ENCODE measurements around the gene NACC2. TPM values are rescaled to one million over a fixed set of nuclear protein-coding genes. Genes with fewer than 3 reads are reported as not detected.

Gene NACC2
- total RNA-seq, 1 donor from 2014 or later, result 8.1 TPM

GRCh38 chr9:136115206-136115605 is 20.1 kb upstream of the NACC2 start:
- Mint-ChIP-seq H3K36me3 (ENCODE audit: low read depth) (no peaks in the 10 kb centered on the region), H3K4me3 (peak overlapping the region; percentile 62), H3K27ac (ENCODE audit: unreplicated experiment) (no peak overlapping the region), H3K9me3 (no peaks in the 10 kb centered on the region), H3K4me1 (peaks cover 3% of the 10 kb centered on the region), H3K27me3 (ENCODE audit: low read depth) (peaks cover 7% of the 10 kb centered on the region)
- no peak for TF ChIP-seq CTCF (conservative IDR thresholded peaks at IDR 0.05)
- DNase-seq (ENCODE audit: low read depth, low spot score), result no peak

- H3K27me3 Mint-ChIP-seq (ENCODE audit: low read depth), result peaks cover 11% of the 10 kb centered on the region
- peaks cover 7% of the 10 kb centered on the region for H3K4me1 Mint-ChIP-seq
- H3K36me3 Mint-ChIP-seq (ENCODE audit: low read depth), result no peaks in the 10 kb centered on the region
- H3K27ac Mint-ChIP-seq (ENCODE audit: unreplicated experiment), result no peak overlapping the region
- no peaks in the 10 kb centered on the region for H3K9me3 Mint-ChIP-seq
- TF ChIP-seq CTCF (conservative IDR thresholded peaks at IDR 0.05), result no peak
- peak overlapping the region; percentile 75 for H3K4me3 Mint-ChIP-seq
- DNase-seq (ENCODE audit: low read depth, low spot score), result no peak
Measured at GRCh38 chr9:136114610-136115009, 19.5 kb upstream of the NACC2 start.

GRCh38 chr9:136112541-136112940 is 17.5 kb upstream of the NACC2 start:
- DNase-seq (ENCODE audit: low read depth, low spot score), result no peak
- peaks cover 7% of the 10 kb centered on the region for H3K4me1 Mint-ChIP-seq
- H3K4me3 Mint-ChIP-seq, result peak overlapping the region; percentile 61
- no peak for TF ChIP-seq CTCF (conservative IDR thresholded peaks at IDR 0.05)
- no peaks in the 10 kb centered on the region for H3K36me3 Mint-ChIP-seq (ENCODE audit: low read depth)
- H3K27me3 Mint-ChIP-seq (ENCODE audit: low read depth), result peaks cover 11% of the 10 kb centered on the region
- H3K27ac Mint-ChIP-seq (ENCODE audit: unreplicated experiment), result no peak overlapping the region
- no peaks in the 10 kb centered on the region for H3K9me3 Mint-ChIP-seq

- DNase-seq (ENCODE audit: low read depth, low spot score), result no peak
- no peak overlapping the region for H3K27ac Mint-ChIP-seq (ENCODE audit: unreplicated experiment)
- TF ChIP-seq CTCF (conservative IDR thresholded peaks at IDR 0.05), result no peak
Measured at GRCh38 chr9:136111910-136112309, 16.8 kb upstream of the NACC2 start.

GRCh38 chr9:136111190-136111589 is 16.1 kb upstream of the NACC2 start:
- no peak overlapping the region for H3K27ac Mint-ChIP-seq (ENCODE audit: unreplicated experiment)
- H3K36me3 Mint-ChIP-seq (ENCODE audit: low read depth), result no peaks in the 10 kb centered on the region
- peak overlapping the region; percentile 61 for H3K4me3 Mint-ChIP-seq
- peaks cover 7% of the 10 kb centered on the region for H3K4me1 Mint-ChIP-seq
- no peak for DNase-seq (ENCODE audit: low read depth, low spot score)
- H3K9me3 Mint-ChIP-seq, result no peaks in the 10 kb centered on the region
- no peak for TF ChIP-seq CTCF (conservative IDR thresholded peaks at IDR 0.05)
- H3K27me3 Mint-ChIP-seq (ENCODE audit: low read depth), result peaks cover 11% of the 10 kb centered on the region

More at GRCh38 chr9:136111910-136112309, 16.8 kb upstream of the NACC2 start:
- Mint-ChIP-seq H3K27me3 (ENCODE audit: low read depth) (peaks cover 11% of the 10 kb centered on the region), H3K4me1 (peaks cover 7% of the 10 kb centered on the region), H3K9me3 (no peaks in the 10 kb centered on the region), H3K4me3 (peak overlapping the region; percentile 61), H3K36me3 (ENCODE audit: low read depth) (no peaks in the 10 kb centered on the region)

Data from neural crest cell (in vitro differentiated cells).